Measurements from ENCODE around the gene CFAP54.

GRCh38 chr12:96824838-96825236, 335.5 kb downstream of the CFAP54 start:
- TF ChIP-seq GLIS2 (tag by site-specific recombination; IDR thresholded peaks at IDR 0.05) (no peak), CTCF (tag by site-specific recombination; IDR thresholded peaks at IDR 0.05) (no peak), REST (tag by site-specific recombination; IDR thresholded peaks at IDR 0.05) (no peak), RBAK (tag by site-specific recombination; IDR thresholded peaks at IDR 0.05) (no peak), INSM2 (tag by site-specific recombination; IDR thresholded peaks at IDR 0.05) (no peak), ZSCAN5A (tag by site-specific recombination; IDR thresholded peaks at IDR 0.05) (no peak)
